SK-N-SH (cell line): ENCODE measurements around the gene ECM1. TPM values are rescaled to one million over a fixed set of nuclear protein-coding genes. Genes with fewer than 3 reads are reported as not detected.
A peak's percentile ranks its signal among the peaks of the same experiment; 100 is the strongest.

Experiments used
- CTCF ChIA-PET: fragments of 300-600, 350-600 bp; formaldehyde crosslinking; extraction: SDS; loops from one replicate; lab custom pipeline; 2021; lab: Yijun Ruan, JAX
- POLR2A ChIA-PET: fragments of 350-600 bp; sonication (Branson Sonifier 250); formaldehyde crosslinking; extraction: SDS; loops from one replicate; lab custom pipeline; 2020; ENCODE audit warnings: antibody characterized with exemption, inconsistent platforms; lab: Yijun Ruan, JAX
- DNase-seq: peaks from one replicate; pipeline ENCODE4 v3.0.0; 2012
- H2AFZ ChIP-seq: fragments of 200-600 bp; sonication (generic); 2 replicates; pipeline ENCODE4 v1.8.1; 2016; ENCODE audit warnings: antibody characterized with exemption, mild to moderate bottlenecking, low read depth
- H3F3A ChIP-seq: fragments of 200-600 bp; sonication (generic); replicated peaks from 2 replicates; pipeline ENCODE3; 2016; ENCODE audit warnings: antibody characterized with exemption, mild to moderate bottlenecking; ENCODE audit not compliant: insufficient read depth
- H3K27ac ChIP-seq, 2 experiments: fragments of 200-500 bp in 1 of 2; fragments of 200-600 bp in 1 of 2; sonication (Bioruptor generic) in 1 of 2; sonication (generic), shearing (Covaris generic) in 1 of 2; 2 replicates each; pipeline versions ENCODE4 v1.5.1 to v1.6.1; 2014 to 2016; ENCODE audit warnings: low read depth in 2 of 2, inconsistent platforms in 1 of 2, low read length in 1 of 2, mild to moderate bottlenecking in 1 of 2, mixed read lengths in 1 of 2
- H3K27me3 ChIP-seq: fragments of 200-600 bp; sonication (generic), shearing (Covaris generic); 2 replicates; pipeline ENCODE4 v1.6.1; 2016; ENCODE audit warnings: mixed run types; ENCODE audit not compliant: insufficient read depth
- H3K36me3 ChIP-seq, 2 experiments: fragments of 200-500 bp in 1 of 2; fragments of 200-600 bp in 1 of 2; sonication (Bioruptor generic) in 1 of 2; sonication (generic) in 1 of 2; replicated peaks in 1 of 2; 2 replicates each; pipeline versions ENCODE3 to v1.5.1; 2014 to 2016; ENCODE audit warnings: low read length in 1 of 2, mild to moderate bottlenecking in 1 of 2; ENCODE audit not compliant: insufficient read depth in 2 of 2, control insufficient read depth in 1 of 2
- H3K4me1 ChIP-seq, 2 experiments: fragments of 200-500 bp in 1 of 2; fragments of 200-600 bp in 1 of 2; sonication (Bioruptor generic) in 1 of 2; sonication (generic), shearing (Covaris generic) in 1 of 2; 2 replicates each; pipeline versions ENCODE4 v1.5.1 to v1.6.1; 2014 to 2016; ENCODE audit warnings: low read depth in 1 of 2, low read length in 1 of 2, mixed run types in 1 of 2; ENCODE audit not compliant: insufficient read depth in 2 of 2, control insufficient read depth in 1 of 2
- H3K4me2 ChIP-seq: fragments of 200-600 bp; sonication (generic), shearing (Covaris generic); 2 replicates; pipeline ENCODE4 v1.6.1; 2017; ENCODE audit warnings: mixed run types
- H3K4me3 ChIP-seq, 2 experiments: fragments of 200-500 bp in 1 of 2; fragments of 200-600 bp in 1 of 2; sonication (Bioruptor generic) in 1 of 2; sonication (generic), shearing (Covaris generic) in 1 of 2; 2 replicates each; pipeline versions ENCODE4 v1.5.1 to v1.8.1; 2014 to 2016; ENCODE audit warnings: low read depth in 2 of 2, inconsistent platforms in 1 of 2, low read length in 1 of 2, mild to moderate bottlenecking in 1 of 2, mixed read lengths in 1 of 2, moderate library complexity in 1 of 2
- H3K79me2 ChIP-seq: fragments of 200-600 bp; sonication (generic); 2 replicates; pipeline ENCODE4 v1.8.1; 2017; ENCODE audit warnings: mild to moderate bottlenecking; ENCODE audit not compliant: insufficient read depth
- H3K9ac ChIP-seq: fragments of 200-600 bp; sonication (generic); 2 replicates; pipeline ENCODE4 v1.6.1; 2017; ENCODE audit warnings: mixed run types
- H3K9me2 ChIP-seq: fragments of 200-600 bp; sonication (generic); 2 replicates; pipeline ENCODE4 v1.6.1; 2017; ENCODE audit warnings: mixed run types
- H3K9me3 ChIP-seq: fragments of 200-600 bp; sonication (generic); 2 replicates; pipeline ENCODE4 v1.6.1; 2017; ENCODE audit warnings: mixed run types, mild to moderate bottlenecking, moderate library complexity
- H4K20me1 ChIP-seq: fragments of 200-600 bp; sonication (generic); 2 replicates; pipeline ENCODE4 v1.6.1; 2017; ENCODE audit warnings: mild to moderate bottlenecking, mixed run types; ENCODE audit not compliant: insufficient read depth
- CHD2 ChIP-seq: fragments of 150-350 bp; IDR thresholded peaks from 2 replicates; pipeline ENCODE4 v1.6.1; 2018; ENCODE audit warnings: low read length; ENCODE audit not compliant: partially characterized antibody
- EZH2phosphoT487 ChIP-seq: fragments of 200-600 bp; sonication (generic); IDR thresholded peaks from 2 replicates; pipeline ENCODE4 v1.6.1; 2017; ENCODE audit warnings: low read depth, mixed run types, mild to moderate bottlenecking, antibody characterized with exemption, moderate library complexity, borderline replicate concordance
- FOSL2 ChIP-seq: IDR thresholded peaks from 2 replicates; pipeline ENCODE4 v1.4.0; 2012; ENCODE audit warnings: low read depth, mild to moderate bottlenecking, moderate library complexity, borderline replicate concordance
- GABPA ChIP-seq: IDR thresholded peaks from 2 replicates; pipeline ENCODE4 v1.4.0; 2012; ENCODE audit warnings: low read depth, mild to moderate bottlenecking
- MEF2A ChIP-seq: IDR thresholded peaks from 2 replicates; pipeline ENCODE4 v1.4.0; 2012; ENCODE audit warnings: low read depth, borderline replicate concordance
- NFIC ChIP-seq: IDR thresholded peaks from 2 replicates; pipeline ENCODE4 v1.4.0; 2012; ENCODE audit warnings: borderline replicate concordance
- POLR2AphosphoS5 ChIP-seq: IDR thresholded peaks from 2 replicates; pipeline ENCODE4 v1.6.1; 2012; ENCODE audit warnings: low read depth, low read length
- RAD21 ChIP-seq: IDR thresholded peaks from 2 replicates; pipeline ENCODE4 v1.6.1; 2012; ENCODE audit warnings: mild to moderate bottlenecking, low read length
- RFX5 ChIP-seq: IDR thresholded peaks from 2 replicates; pipeline ENCODE4 v1.6.1; 2012; ENCODE audit warnings: mild to moderate bottlenecking, improper control_type of control experiment, low read length
- SMC3 ChIP-seq: IDR thresholded peaks from 2 replicates; pipeline ENCODE4 v1.6.1; 2012; ENCODE audit warnings: low read depth, low read length, improper control_type of control experiment
- TAF1 ChIP-seq: IDR thresholded peaks from 2 replicates; pipeline ENCODE4 v1.6.1; 2012; ENCODE audit warnings: low read depth, mild to moderate bottlenecking, low read length, moderate library complexity, borderline replicate concordance
- WGBS: methylation state at CpG from one replicate; pipeline ENCODE4 v1.1.6; 2017; ENCODE audit warnings: low lambda C conversion rate; 5-methylcytosine and 5-hydroxymethylcytosine counted together
- polyA plus RNA-seq, 3 experiments: library from polyadenylated mRNA; depleted of rRNA; stranded (reverse); fragments of >200 nt; gene quantifications; 2 replicates each; pipeline ENCODE4 v1.2.3, GENCODE V29; 2012
- TF ChIP-seq, protein P1 (sequence below): IDR thresholded peaks from 2 replicates; pipeline ENCODE4 v1.4.0; 2012; ENCODE audit warnings: low read depth
- TF ChIP-seq, protein P2 (sequence below): IDR thresholded peaks from 2 replicates; pipeline ENCODE4; 2012
- TF ChIP-seq, protein P3 (sequence below): fragments of 150-350 bp; IDR thresholded peaks from 2 replicates; pipeline ENCODE4 v1.6.1; 2016; ENCODE audit warnings: mild to moderate bottlenecking, low read depth, low read length
- TF ChIP-seq, protein P4 (sequence below): IDR thresholded peaks from 2 replicates; pipeline ENCODE4 v1.6.1; 2012; ENCODE audit warnings: mild to moderate bottlenecking, low read depth, low read length, moderate library complexity
- TF ChIP-seq, protein P5 (sequence below): IDR thresholded peaks from 2 replicates; pipeline ENCODE4 v1.4.0; 2012; ENCODE audit warnings: low read depth, borderline replicate concordance

ECM1 gene
- polyA plus RNA-seq, 1 of the 3 experiments (the other 2 are of a cell fraction): 32.3 TPM

DNA sequence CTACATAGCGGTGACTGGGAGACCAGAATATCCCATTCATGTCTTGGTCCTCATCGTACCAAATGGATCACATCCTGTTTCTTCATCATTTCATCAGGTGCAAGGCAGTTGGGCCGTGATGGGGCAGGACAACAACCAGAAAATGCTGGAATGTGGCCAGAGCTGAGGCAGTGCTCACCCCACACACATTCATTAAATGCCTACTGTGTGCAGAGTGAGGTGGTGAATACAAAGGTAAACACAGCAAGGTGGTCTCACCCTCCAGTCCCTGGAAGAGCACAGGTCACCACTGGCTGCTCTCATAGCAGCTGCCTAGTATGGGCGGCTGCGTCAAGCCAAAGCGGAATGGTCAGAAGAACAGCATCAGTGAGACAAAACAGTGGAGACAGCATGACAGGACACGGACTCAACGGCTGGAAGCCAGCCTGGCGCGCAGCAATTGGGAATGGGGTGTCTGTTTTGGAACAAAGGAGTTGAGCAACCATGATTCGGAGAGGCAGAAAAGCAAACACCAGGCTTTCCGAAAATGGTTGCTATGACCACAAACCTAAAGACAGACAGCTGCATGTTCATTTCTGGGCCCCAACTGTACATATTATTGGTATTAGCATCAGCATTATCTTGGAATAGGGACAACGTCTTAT, 35.7 kb downstream of the ECM1 start:
- CTCF ChIA-PET: interaction anchor here (1.5 to 10.0 kb wide), 3 partner anchors 11 to 77 kb away, joined by 3 to 69 read pairs (median 13); no protein-coding TSS in a partner anchor
- Histone ChIP-seq H3K4me3 (no peak overlapping the region), H3K9ac (no peak overlapping the region), H3K4me1 (peaks cover 0 to 4% of the 10 kb centered on the region in 2 experiments; a peak in 1 of 4 replicates), H3K36me3 (no peaks in the 10 kb centered on the region), H2AFZ (no peak overlapping the region), H3K4me2 (no peak overlapping the region), H3K9me3 (no peaks in the 10 kb centered on the region), H3K27me3 (no peaks in the 10 kb centered on the region), H3K9me2 (no peaks in the 10 kb centered on the region)
- peak; percentile 10 for DNase-seq
- WGBS: 92% methylated on average over 13 of the region's 13 CpGs
- no peak for TF ChIP-seq CHD2
- no peak for TF ChIP-seq MEF2A
- no peak for TF ChIP-seq EZH2phosphoT487
- TF ChIP-seq, protein P1, sequence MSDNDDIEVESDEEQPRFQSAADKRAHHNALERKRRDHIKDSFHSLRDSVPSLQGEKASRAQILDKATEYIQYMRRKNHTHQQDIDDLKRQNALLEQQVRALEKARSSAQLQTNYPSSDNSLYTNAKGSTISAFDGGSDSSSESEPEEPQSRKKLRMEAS: no peak
- no peak for TF ChIP-seq RAD21
- no peak for TF ChIP-seq TAF1
- no peak for TF ChIP-seq GABPA
- TF ChIP-seq, protein P2, sequence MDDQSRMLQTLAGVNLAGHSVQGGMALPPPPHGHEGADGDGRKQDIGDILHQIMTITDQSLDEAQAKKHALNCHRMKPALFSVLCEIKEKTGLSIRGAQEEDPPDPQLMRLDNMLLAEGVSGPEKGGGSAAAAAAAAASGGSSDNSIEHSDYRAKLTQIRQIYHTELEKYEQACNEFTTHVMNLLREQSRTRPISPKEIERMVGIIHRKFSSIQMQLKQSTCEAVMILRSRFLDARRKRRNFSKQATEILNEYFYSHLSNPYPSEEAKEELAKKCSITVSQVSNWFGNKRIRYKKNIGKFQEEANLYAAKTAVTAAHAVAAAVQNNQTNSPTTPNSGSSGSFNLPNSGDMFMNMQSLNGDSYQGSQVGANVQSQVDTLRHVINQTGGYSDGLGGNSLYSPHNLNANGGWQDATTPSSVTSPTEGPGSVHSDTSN: no peak
- TF ChIP-seq, all 33 proteins: peak for 0
- Histone ChIP-seq H4K20me1 (no peaks in the 10 kb centered on the region), H3F3A (no peaks in the 10 kb centered on the region), H3K27ac (no peak overlapping the region), H3K79me2 (no peaks in the 10 kb centered on the region)
- POLR2A ChIA-PET: no interaction called here

DNA sequence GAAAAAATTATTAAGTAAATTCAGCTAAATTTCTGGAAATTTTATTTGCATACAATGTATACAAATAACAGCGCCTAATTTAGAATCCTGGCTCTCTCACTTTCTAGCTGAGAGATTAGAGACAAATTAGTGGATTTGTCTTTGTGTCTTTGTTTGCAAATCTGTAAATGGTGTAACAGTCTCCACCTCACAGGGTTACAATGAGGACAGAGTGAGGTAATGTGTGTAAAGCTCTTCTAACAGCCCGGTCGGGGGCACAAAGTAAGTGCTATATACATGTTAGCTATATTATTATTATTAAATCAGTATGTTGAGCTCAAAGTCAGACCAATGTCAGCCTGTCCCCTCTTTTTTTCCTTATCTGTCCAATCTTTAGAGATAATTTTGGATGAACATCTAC, 36.3 kb downstream of the ECM1 start:
- Histone ChIP-seq H4K20me1 (no peaks in the 10 kb centered on the region), H3K9ac (no peak overlapping the region), H3K9me3 (no peaks in the 10 kb centered on the region), H3K4me1 (peaks cover 0 to 4% of the 10 kb centered on the region in 2 experiments; a peak in 1 of 4 replicates), H3K4me2 (no peak overlapping the region), H3K27me3 (no peaks in the 10 kb centered on the region), H3K79me2 (no peaks in the 10 kb centered on the region), H3K4me3 (no peak overlapping the region), H2AFZ (no peak overlapping the region), H3K27ac (no peak overlapping the region), H3F3A (no peaks in the 10 kb centered on the region), H3K9me2 (no peaks in the 10 kb centered on the region), H3K36me3 (no peaks in the 10 kb centered on the region)
- POLR2A ChIA-PET: no interaction called here
- WGBS: 90% methylated on average over 3 of the region's 3 CpGs
- peak; percentile 1 for DNase-seq
- CTCF ChIA-PET: interaction anchor here (1.5 to 10.0 kb wide), 3 partner anchors 12 to 76 kb away, joined by 3 to 69 read pairs (median 13); no protein-coding TSS in a partner anchor
- TF ChIP-seq NFIC: no peak
- TF ChIP-seq EZH2phosphoT487: no peak
- TF ChIP-seq, protein P3, sequence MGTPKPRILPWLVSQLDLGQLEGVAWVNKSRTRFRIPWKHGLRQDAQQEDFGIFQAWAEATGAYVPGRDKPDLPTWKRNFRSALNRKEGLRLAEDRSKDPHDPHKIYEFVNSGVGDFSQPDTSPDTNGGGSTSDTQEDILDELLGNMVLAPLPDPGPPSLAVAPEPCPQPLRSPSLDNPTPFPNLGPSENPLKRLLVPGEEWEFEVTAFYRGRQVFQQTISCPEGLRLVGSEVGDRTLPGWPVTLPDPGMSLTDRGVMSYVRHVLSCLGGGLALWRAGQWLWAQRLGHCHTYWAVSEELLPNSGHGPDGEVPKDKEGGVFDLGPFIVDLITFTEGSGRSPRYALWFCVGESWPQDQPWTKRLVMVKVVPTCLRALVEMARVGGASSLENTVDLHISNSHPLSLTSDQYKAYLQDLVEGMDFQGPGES: no peak
- TF ChIP-seq, protein P4, sequence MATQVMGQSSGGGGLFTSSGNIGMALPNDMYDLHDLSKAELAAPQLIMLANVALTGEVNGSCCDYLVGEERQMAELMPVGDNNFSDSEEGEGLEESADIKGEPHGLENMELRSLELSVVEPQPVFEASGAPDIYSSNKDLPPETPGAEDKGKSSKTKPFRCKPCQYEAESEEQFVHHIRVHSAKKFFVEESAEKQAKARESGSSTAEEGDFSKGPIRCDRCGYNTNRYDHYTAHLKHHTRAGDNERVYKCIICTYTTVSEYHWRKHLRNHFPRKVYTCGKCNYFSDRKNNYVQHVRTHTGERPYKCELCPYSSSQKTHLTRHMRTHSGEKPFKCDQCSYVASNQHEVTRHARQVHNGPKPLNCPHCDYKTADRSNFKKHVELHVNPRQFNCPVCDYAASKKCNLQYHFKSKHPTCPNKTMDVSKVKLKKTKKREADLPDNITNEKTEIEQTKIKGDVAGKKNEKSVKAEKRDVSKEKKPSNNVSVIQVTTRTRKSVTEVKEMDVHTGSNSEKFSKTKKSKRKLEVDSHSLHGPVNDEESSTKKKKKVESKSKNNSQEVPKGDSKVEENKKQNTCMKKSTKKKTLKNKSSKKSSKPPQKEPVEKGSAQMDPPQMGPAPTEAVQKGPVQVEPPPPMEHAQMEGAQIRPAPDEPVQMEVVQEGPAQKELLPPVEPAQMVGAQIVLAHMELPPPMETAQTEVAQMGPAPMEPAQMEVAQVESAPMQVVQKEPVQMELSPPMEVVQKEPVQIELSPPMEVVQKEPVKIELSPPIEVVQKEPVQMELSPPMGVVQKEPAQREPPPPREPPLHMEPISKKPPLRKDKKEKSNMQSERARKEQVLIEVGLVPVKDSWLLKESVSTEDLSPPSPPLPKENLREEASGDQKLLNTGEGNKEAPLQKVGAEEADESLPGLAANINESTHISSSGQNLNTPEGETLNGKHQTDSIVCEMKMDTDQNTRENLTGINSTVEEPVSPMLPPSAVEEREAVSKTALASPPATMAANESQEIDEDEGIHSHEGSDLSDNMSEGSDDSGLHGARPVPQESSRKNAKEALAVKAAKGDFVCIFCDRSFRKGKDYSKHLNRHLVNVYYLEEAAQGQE: no peak
- TF ChIP-seq SMC3: no peak
- no peak for TF ChIP-seq POLR2AphosphoS5
- TF ChIP-seq, protein P5, sequence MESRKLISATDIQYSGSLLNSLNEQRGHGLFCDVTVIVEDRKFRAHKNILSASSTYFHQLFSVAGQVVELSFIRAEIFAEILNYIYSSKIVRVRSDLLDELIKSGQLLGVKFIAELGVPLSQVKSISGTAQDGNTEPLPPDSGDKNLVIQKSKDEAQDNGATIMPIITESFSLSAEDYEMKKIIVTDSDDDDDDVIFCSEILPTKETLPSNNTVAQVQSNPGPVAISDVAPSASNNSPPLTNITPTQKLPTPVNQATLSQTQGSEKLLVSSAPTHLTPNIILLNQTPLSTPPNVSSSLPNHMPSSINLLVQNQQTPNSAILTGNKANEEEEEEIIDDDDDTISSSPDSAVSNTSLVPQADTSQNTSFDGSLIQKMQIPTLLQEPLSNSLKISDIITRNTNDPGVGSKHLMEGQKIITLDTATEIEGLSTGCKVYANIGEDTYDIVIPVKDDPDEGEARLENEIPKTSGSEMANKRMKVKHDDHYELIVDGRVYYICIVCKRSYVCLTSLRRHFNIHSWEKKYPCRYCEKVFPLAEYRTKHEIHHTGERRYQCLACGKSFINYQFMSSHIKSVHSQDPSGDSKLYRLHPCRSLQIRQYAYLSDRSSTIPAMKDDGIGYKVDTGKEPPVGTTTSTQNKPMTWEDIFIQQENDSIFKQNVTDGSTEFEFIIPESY: no peak
- TF ChIP-seq, protein P2: no peak
- no peak for TF ChIP-seq RFX5
- no peak for TF ChIP-seq FOSL2
- no peak for TF ChIP-seq CHD2
- no peak for TF ChIP-seq TAF1
